HG03558 (cell line): ENCODE measurements around the gene FBXL7.

Experiments used
- ATAC-seq: cut with Tn5 transposase; IDR thresholded peaks from one replicate; pipeline ENCODE4 v1.9.1; 2021; ENCODE audit warnings: moderate number of reproducible peaks; ENCODE audit not compliant: unreplicated experiment; ENCODE audit errors: extremely low read depth

FBXL7 gene

DNA sequence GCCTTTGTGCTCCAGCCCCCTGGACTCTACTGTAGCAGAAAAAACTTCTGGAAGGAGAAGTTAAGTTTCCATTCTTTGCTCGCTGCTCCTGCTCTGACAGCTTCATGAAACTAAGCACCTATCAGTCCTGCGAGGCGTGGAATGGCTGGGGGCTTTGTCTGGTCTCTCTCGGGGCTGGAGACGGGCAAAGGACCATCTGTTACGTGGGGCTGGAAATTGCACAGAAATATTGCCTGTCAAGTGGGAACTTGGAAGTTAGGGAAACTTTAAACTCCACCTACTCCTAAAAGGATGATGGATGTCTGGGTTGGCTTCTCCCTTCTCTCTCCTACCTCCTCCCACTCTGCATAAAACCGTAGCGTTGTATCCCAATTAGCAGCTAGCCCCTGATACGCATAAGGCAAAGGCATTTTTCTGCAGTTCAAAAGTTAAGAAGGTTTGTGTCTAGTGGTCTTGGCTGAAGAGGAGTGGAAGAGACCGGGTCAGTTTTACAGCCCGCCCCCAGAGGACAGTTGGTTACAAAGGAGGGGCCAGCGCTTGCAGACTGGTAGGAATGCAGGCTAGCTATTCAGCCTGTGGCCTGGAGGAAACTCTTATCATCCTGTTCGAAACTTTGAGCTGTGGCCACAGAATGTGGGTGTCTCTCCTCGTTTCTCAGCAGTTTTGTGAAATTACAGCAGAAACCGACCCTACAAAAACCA lies 1.3 kb downstream of the FBXL7 start:
- no peak for ATAC-seq

GRCh38 chr5:15502208-15502607 lies 2.2 kb downstream of the FBXL7 start:
- no peak for ATAC-seq

DNA sequence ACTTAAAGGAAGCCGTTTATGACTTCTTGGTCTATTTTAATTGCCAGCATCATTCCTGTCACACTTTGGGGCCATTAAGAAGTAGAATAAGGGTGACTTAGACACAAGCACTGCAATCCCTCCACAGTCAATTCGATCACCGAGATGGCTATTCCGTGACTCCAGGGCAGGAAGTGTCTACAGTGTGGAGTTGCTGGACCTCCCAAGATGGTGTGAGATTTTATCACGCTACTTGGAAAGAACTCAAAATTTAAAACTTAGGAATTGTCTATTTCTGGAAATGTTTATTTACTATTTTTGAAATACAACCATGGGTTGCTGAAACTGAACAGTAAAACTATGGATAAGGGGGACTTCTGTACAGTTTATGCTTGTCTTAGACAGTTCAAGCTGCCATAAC lies 6.2 kb downstream of the FBXL7 start:
- no peak for ATAC-seq

GRCh38 chr5:15506897-15507296 lies 6.9 kb downstream of the FBXL7 start:
- ATAC-seq = no peak

GRCh38 chr5:15510092-15510491 lies 10.1 kb downstream of the FBXL7 start:
- no peak for ATAC-seq

- no peak for ATAC-seq
Observed at GRCh38 chr5:15510831-15511230, 10.9 kb downstream of the FBXL7 start.

- ATAC-seq = no peak
Observed at GRCh38 chr5:15513431-15513830, 13.5 kb downstream of the FBXL7 start.

DNA sequence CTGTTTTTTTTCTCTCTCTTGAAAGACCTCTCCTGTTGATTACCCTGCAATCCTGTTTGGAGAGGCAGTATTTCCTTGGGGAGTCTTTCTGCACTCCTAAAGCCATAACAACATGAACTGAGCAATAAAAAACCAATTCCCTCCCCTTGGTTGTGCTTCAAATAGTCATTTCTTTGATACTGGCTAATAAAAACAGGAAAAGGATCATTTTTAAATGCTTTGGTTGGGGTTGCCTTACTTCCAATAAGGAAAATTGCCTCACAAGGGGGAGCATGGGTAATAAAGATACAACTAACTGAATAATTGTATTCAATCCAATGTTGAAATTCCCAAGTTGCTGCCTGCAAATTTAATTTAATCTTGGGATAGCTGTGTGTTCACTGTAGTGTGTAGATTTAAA lies 13.9 kb downstream of the FBXL7 start:
- ATAC-seq = no peak

DNA sequence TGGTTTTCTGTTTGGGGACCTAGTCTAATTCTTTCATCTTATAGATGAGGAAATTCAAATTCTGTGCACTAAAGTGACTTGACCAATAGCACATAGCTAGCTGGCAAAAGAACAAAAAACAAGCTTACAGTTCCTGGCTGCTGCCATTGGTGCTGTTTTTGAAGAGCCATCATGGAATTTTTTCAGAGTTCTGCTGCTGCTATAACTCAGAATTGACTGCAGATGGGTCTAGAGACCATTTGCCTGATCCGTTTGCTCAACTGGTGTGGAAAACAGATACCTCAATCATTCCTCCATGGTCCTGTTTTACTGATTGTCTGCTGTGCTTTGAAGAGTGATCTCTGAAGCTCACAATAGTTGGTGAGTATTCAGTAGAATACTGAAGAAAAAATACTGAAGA lies 15.2 kb downstream of the FBXL7 start:
- no peak for ATAC-seq

DNA sequence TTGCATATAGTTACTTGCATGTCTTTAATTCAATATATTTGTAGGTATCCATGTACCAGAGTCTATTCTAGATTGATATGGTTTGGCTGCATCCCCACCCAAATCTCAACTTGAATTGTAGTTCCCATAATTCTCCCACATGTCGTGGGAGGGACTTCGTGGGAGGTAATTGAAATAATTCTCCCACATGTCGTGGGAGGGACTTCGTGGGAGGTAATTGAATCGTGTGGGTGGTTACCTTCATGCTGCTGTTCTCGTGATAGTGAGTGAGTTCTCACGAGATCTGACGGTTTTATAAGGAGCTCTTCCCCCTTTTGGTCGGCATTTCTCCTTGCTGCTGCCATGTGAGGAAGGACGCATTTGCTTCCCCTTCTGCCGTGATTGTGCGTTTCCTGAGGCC lies 16.5 kb downstream of the FBXL7 start:
- no peak for ATAC-seq

DNA sequence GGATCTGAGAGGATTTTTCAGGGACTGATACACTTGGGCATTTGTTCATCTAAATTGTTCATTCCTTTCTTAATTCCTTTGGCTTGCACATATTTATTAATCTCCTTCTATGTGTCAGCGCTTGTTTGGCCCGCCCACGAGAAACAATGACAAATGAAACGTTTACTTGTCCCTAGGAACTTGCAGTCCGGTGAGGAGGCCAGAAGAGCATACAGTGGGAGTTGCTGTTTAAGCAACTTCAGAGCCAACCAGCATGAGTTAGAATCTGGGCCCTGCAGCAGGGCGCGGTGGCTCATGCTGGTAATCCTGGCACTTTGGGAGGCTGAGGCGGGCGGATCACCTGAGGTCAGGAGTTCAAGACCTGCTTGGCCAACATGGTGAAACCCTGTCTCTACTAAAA lies 18.8 kb downstream of the FBXL7 start:
- no peak for ATAC-seq

GRCh38 chr5:15520856-15521255 lies 20.9 kb downstream of the FBXL7 start:
- no peak for ATAC-seq

DNA sequence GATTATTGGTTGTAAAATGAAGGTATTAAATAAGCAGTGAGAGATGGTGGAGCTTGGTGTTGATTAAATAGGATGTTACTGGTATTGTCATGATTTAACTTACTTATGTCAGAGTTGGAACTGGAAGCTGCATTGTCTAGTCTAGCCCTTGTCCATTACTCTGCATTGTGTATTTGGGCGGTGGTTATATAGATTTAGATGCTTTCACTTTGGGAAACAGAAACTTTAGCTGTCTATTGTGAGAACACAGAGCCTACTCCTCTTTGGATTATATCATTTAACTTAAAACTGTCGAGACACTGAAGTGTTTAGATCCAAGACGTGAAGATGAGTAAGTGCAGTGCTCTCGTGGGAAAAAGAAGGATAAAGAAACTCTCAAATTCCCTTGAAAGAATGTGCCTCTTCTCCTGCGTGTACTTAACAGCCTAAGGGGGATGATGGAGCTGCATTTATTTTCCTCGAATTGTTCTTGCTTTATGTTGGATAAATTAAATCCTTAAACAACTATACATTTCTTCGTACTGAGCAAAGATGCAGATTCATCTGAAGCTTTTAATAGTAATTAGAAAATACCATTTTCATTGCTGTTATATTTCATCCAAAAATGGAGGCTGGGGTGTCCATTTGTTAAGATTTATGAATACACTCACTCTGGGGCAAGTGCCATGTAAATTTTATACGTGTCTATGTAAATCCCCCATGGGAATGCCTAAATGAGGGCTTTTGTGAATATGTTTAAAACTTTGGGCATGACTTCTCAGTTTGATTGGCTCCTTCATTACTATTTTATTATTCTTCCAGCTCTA lies 21.6 kb downstream of the FBXL7 start:
- no peak for ATAC-seq

GRCh38 chr5:15522187-15522520 lies 22.2 kb downstream of the FBXL7 start:
- ATAC-seq = no peak

DNA sequence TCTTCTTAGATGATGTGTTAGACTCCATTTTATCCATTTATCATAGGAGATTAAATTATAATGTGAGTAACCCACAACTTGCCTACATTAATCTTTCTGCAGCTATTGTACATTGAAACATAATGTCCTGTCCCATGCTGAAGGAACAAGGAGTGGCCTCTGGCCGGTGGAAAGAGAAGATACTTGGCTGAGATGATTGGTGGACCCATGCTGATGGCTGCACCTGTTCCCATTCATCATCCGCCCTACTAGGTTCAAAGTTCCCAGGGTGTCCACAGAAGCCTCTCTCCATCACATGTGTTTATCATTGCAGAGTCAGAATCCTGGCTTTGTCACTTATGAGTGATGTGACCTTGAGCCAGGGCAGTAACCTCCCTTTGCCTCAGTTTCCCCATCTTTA lies 24.7 kb downstream of the FBXL7 start:
- no peak for ATAC-seq

- no peak for ATAC-seq
Observed at GRCh38 chr5:15525703-15526275, 25.8 kb downstream of the FBXL7 start.

DNA sequence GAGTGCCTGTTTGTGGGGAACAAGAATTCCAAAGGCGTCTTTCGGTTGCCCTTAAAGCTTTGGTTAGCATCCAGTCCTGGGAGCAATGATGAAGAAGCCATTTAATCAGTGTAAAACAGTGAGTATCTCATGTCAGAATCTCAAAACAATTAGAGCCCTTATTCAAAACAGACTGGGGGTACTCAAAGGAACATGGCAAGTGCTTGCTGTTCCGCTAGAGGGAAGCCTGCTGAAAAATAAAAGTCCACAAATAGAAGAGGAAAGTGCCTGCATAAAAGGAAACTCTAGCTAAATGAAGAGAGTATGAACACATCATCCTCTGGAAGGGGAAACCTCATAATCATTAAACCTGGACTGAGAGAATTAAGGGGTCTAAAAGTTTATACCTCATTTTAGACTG lies 26.4 kb downstream of the FBXL7 start:
- ATAC-seq = no peak

- ATAC-seq = no peak
Observed at GRCh38 chr5:15528476-15528875, 28.5 kb downstream of the FBXL7 start.

GRCh38 chr5:15529013-15529412 lies 29.0 kb downstream of the FBXL7 start:
- no peak for ATAC-seq

DNA sequence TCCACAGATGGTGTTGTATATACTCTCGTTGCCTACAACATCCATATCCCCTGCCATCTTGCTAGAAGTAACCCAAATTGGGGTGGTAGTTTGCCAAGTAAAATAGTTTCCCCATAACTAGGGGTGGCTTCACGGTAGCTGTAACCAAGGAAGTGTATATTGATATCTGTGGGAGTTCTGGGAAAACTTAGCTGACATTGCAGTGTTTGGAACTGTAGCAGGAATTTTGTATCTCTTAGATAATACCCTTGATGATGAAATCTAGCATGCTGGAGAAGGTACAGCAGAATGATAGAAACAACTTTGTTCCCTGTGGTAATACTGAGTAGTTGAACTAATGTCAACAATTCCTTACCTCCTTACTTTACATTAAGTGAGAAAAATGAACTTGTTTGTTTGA lies 29.8 kb downstream of the FBXL7 start:
- ATAC-seq = no peak

- no peak for ATAC-seq
Observed at GRCh38 chr5:15533129-15533893, 33.3 kb downstream of the FBXL7 start.
